Uterus (tissue), 2 donors: ENCODE measurements around the gene ZNF121.
"Not testable (repeated sequence)": the region's sequence is repeated elsewhere in the genome, so short reads cannot be mapped to it uniquely, and the experiment has no call there.

Experiments
- POLR2A ChIP-seq, 2 donors: fragments of 450-650 bp; IDR thresholded peaks; one replicate each; pipeline ENCODE4 v1.6.1; 2016; ENCODE audit warnings: antibody characterized with exemption in 2 of 2, mild to moderate bottlenecking in 1 of 2, moderate library complexity in 1 of 2
- TF ChIP-seq, protein P1 (sequence below), 4 experiments: fragments of 200-600 bp in 2 of 4; fragments of 450-650 bp in 2 of 4; sonication (generic) in 2 of 4; IDR thresholded peaks; one replicate each; pipeline ENCODE4 v1.5.1; 2016 to 2019; ENCODE audit warnings: antibody characterized with exemption in 4 of 4, mild to moderate bottlenecking in 2 of 4, moderate library complexity in 1 of 4

GRCh38 chr19:9539201-9539600, 45.1 kb downstream of the ZNF121 start:
- TF ChIP-seq, protein P1, sequence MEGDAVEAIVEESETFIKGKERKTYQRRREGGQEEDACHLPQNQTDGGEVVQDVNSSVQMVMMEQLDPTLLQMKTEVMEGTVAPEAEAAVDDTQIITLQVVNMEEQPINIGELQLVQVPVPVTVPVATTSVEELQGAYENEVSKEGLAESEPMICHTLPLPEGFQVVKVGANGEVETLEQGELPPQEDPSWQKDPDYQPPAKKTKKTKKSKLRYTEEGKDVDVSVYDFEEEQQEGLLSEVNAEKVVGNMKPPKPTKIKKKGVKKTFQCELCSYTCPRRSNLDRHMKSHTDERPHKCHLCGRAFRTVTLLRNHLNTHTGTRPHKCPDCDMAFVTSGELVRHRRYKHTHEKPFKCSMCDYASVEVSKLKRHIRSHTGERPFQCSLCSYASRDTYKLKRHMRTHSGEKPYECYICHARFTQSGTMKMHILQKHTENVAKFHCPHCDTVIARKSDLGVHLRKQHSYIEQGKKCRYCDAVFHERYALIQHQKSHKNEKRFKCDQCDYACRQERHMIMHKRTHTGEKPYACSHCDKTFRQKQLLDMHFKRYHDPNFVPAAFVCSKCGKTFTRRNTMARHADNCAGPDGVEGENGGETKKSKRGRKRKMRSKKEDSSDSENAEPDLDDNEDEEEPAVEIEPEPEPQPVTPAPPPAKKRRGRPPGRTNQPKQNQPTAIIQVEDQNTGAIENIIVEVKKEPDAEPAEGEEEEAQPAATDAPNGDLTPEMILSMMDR (IDR thresholded peaks at IDR 0.05) = not testable (repeated sequence)
- TF ChIP-seq POLR2A (IDR thresholded peaks at IDR 0.05) = not testable (repeated sequence)
